Heart left ventricle (tissue), 16 donors: Measurements from ENCODE around the gene PROSER3. TPM values are rescaled to one million over a fixed set of nuclear protein-coding genes. Genes with fewer than 3 reads are reported as not detected.

Experiments
- ATAC-seq, 4 donors: fragments of 200-7000 bp; cut with Tn5 transposase; one replicate each; pipeline ENCODE4 v1.9.1; 2020 to 2022; ENCODE audit warnings: moderate library complexity in 4 of 4, mild to moderate bottlenecking in 3 of 4, moderate number of reproducible peaks in 1 of 4
- DNase-seq, 5 donors: peaks; one replicate each; pipeline ENCODE4 v3.0.0-alpha.2; 2020
- H3K27ac ChIP-seq, 12 donors: fragments of 200-600 bp; sonication (generic) in 4 of 12; one replicate each; pipeline versions ENCODE4 v1.5.0 to v1.8.0; 2016 to 2022; ENCODE audit warnings: mild to moderate bottlenecking in 2 of 12
- H3K27me3 ChIP-seq, 9 donors: fragments of 200-600 bp; sonication (generic) in 2 of 9; one replicate each; pipeline versions ENCODE4 v1.5.1 to v1.8.0; 2016 to 2022; ENCODE audit warnings: mild to moderate bottlenecking in 3 of 9
- H3K36me3 ChIP-seq, 9 donors: fragments of 200-600 bp; sonication (generic) in 2 of 9; one replicate each; pipeline versions ENCODE4 v1.5.0 to v1.8.0; 2018 to 2022; ENCODE audit warnings: mild to moderate bottlenecking in 2 of 9
- H3K4me1 ChIP-seq, 12 donors: fragments of 200-600 bp; sonication (generic) in 4 of 12; one replicate each; pipeline versions ENCODE4 v1.5.0 to v1.8.0; 2016 to 2022; ENCODE audit warnings: mild to moderate bottlenecking in 3 of 12
- H3K4me3 ChIP-seq, 12 donors: fragments of 200-600 bp; sonication (generic) in 4 of 12; one replicate each; pipeline versions ENCODE4 v1.5.0 to v1.8.0; 2017 to 2022; ENCODE audit warnings: mild to moderate bottlenecking in 9 of 12, moderate library complexity in 4 of 12
- H3K9me3 ChIP-seq, 12 donors: fragments of 200-600 bp; sonication (generic) in 4 of 12; one replicate each; pipeline versions ENCODE4 v1.5.0 to v1.8.0; 2016 to 2022; ENCODE audit warnings: mild to moderate bottlenecking in 1 of 12
- POLR2A ChIP-seq, 2 donors: fragments of 450-650 bp; IDR thresholded peaks; one replicate each; pipeline ENCODE4 v1.6.1; 2017; ENCODE audit warnings: antibody characterized with exemption in 2 of 2, mild to moderate bottlenecking in 2 of 2, moderate library complexity in 2 of 2
- WGBS, 4 donors: extraction: QIAGEN DNeasy Blood & Tissue Kit in 2 of 4; methylation state at CpG; one replicate each; pipeline versions ENCODE4 v1.1.5 to v1.1.7; 2013 to 2018; 5-methylcytosine and 5-hydroxymethylcytosine counted together
- intact Hi-C, 10 donors: fragments of 100-400 bp; cut with DNase I; formaldehyde crosslinking; loops; one replicate each; pipeline versions ENCODE4 v1.11.1 to v1.14.2; 2022
- polyA plus RNA-seq, 2 donors: library from polyadenylated mRNA; stranded (reverse); fragments of 200-250 nt; gene quantifications; one replicate each; pipeline ENCODE4 v1.2.3, GENCODE V29; 2013
- total RNA-seq, 9 donors: library from RNA; depleted of rRNA in 2 of 9; stranded (reverse); fragments of >200 nt in 2 of 9; fragmentation: NEBNext Ultra II Directional in 3 of 9; extraction: Animal tissue kit (Norgen Biotek cat#: 25700) in 3 of 9; gene quantifications; one replicate each; pipeline versions ENCODE4 v1.1.0 to v1.2.4, GENCODE V29; 2016 to 2023
- TF ChIP-seq, protein P1 (sequence below), 12 donors: fragments of 200-600 bp; sonication (generic) in 4 of 12; IDR thresholded peaks; one replicate each; pipeline versions ENCODE4 v1.5.0 to v1.8.0; 2018 to 2022; ENCODE audit warnings: antibody characterized with exemption in 12 of 12, mild to moderate bottlenecking in 5 of 12
- donor health status: ischemic (EF 13 %, LVEDD 7.1; RV severe dilation, severe dysfunction).
- donor health status: healthy with polysubstance abuse.
- donor health status: DM: no; HTN: yes; CAD: no.
- donor health status: DM: no; HTN: no; CAD: no.
- donor health status: ischemic (EF 25% LVEDD 6.9; RV normal size, moderate dysfunction).
- donor health status: ischemic (EF 25% LVEDD 5.7; RV mildly dilated, moderate dysfunction).
- donor health status: healthy.
- donor health status: DM: yes; HTN: yes; CAD: no.
- donor health status: ischemic (EF 35%, LVEDD 5.7; RV mildly dilated, moderate dysfunction).
- donor health status: nonischemic (EF 11% LVEDD 7.7; RV severe dilation, severe dysfunction).
- donor health status: DM: yes; HTN: yes; CAD: no.
- donor health status: PGD.
- donor health status: ischemic (EF 29% LVEDD 5.4; RV normal size, mild dysfunction).
- donor health status: nonischemic (EF 23%, LVEDD 6.1; RV moderate dilation, normal function).

PROSER3 gene
- total and polyA plus RNA-seq, 11 donors: 1.9 to 19.7 (median 9.7) TPM

DNA sequence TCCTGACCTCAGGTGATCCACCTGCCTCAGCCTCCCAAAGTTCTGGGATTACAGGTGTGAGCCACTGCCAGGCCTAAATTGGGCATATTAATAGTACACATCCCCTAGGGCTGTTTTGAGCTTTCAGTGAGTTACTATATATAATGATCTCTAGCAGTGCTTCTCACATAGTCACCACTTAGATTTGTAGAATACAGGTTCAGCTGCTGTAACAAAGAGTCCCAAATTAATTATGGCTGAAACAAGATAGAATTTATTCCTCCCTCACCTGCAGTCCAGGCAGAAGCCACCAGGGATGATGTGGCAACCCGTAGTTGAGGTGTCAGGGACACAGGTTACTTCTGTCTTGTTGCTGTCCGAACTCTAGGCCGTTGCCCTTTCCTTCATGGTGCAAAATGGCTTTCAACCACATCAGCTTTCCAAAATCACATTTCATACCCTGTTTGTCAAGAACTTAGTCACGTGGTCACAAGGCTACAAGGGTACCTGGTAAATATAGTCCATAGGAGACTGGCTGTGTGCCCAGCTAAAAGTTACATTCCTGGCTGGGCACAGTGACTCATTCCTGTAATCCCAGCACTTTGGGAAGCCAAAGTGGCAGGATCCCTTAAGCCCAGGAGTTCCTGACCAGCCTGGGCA, 2.9 kb downstream of the PROSER3 start:
- H3K4me3 ChIP-seq: no peak overlapping the region
- ATAC-seq: no peak
- no peaks in the 10 kb centered on the region for H3K27me3 ChIP-seq
- intact Hi-C loops: no loop called here
- no peak for TF ChIP-seq POLR2A (IDR thresholded peaks at IDR 0.05)
- TF ChIP-seq, protein P1, sequence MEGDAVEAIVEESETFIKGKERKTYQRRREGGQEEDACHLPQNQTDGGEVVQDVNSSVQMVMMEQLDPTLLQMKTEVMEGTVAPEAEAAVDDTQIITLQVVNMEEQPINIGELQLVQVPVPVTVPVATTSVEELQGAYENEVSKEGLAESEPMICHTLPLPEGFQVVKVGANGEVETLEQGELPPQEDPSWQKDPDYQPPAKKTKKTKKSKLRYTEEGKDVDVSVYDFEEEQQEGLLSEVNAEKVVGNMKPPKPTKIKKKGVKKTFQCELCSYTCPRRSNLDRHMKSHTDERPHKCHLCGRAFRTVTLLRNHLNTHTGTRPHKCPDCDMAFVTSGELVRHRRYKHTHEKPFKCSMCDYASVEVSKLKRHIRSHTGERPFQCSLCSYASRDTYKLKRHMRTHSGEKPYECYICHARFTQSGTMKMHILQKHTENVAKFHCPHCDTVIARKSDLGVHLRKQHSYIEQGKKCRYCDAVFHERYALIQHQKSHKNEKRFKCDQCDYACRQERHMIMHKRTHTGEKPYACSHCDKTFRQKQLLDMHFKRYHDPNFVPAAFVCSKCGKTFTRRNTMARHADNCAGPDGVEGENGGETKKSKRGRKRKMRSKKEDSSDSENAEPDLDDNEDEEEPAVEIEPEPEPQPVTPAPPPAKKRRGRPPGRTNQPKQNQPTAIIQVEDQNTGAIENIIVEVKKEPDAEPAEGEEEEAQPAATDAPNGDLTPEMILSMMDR (IDR thresholded peaks at IDR 0.05): no peak
- H3K9me3 ChIP-seq: no peaks in the 10 kb centered on the region
- peak overlapping the region in 1 of 12 donors; percentile 47 for H3K27ac ChIP-seq
- peaks cover 0 to 35% (median 25%) of the 10 kb centered on the region in 12 donors for H3K4me1 ChIP-seq
- 85 to 90% (median 88%) methylated on average over 4 of the region's 4 CpGs for WGBS, 4 donors
- peaks cover 0 to 46% (median 33%) of the 10 kb centered on the region in 9 donors for H3K36me3 ChIP-seq
- DNase-seq: peak in 1 of 5 donors; percentile 49

DNA sequence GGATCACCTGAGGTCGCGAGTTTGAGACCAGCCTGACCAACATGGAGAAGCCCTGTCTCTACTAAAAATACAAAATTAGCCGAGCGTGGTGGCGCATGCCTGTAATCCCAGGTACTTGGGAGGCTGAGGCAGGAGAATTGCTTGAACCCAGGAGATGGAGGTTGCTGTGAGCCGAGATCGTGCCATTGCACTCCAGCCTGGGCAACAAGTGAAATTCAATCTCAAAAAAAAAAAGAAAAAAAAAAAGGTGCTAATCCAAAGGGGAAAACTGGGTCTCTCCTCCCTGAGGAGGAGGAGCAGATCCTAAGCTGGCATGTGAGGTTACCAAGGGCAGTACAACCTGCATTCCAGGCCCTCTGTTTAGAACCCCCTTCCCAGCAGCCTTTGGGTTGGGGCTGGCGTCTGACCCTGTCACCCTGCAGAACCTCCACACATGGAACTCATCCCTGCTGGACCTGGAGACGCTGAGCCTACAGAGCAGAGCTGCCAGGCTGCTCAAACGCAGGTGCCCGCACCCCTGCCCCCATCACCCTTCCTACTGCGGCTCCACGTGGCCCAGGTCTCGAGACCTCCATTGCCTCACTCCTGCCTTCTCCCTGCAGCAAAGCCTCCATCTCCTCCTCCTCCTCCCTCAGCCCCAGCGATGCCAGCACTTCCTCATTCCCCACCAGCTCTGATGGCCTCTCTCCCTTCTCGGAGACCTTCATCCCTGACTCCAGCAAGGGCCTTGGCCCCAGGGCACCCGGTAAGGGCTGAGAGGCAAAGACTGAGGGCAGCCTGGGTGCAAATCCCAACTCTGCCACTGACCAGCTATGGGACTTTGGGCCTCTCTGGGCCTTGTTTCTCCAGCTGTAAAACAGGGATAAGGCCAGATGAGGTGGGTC, 6.7 kb downstream of the PROSER3 start:
- peaks cover 0 to 55% (median 33%) of the 10 kb centered on the region in 9 donors for H3K36me3 ChIP-seq
- no peak overlapping the region for H3K4me3 ChIP-seq
- H3K27ac ChIP-seq: no peak overlapping the region
- ATAC-seq (no peak), DNase-seq (peak in 1 of 5 donors; percentile 13)
- no peaks in the 10 kb centered on the region for H3K9me3 ChIP-seq
- intact Hi-C loops: no loop called here
- peaks cover 0 to 11% (median 0%) of the 10 kb centered on the region in 12 donors for H3K4me1 ChIP-seq
- TF ChIP-seq POLR2A (IDR thresholded peaks at IDR 0.05): no peak
- TF ChIP-seq, protein P1 (IDR thresholded peaks at IDR 0.05): no peak
- 92 to 97% (median 95%) methylated on average over 17 of the region's 17 CpGs for WGBS, 4 donors
- H3K27me3 ChIP-seq: no peaks in the 10 kb centered on the region

DNA sequence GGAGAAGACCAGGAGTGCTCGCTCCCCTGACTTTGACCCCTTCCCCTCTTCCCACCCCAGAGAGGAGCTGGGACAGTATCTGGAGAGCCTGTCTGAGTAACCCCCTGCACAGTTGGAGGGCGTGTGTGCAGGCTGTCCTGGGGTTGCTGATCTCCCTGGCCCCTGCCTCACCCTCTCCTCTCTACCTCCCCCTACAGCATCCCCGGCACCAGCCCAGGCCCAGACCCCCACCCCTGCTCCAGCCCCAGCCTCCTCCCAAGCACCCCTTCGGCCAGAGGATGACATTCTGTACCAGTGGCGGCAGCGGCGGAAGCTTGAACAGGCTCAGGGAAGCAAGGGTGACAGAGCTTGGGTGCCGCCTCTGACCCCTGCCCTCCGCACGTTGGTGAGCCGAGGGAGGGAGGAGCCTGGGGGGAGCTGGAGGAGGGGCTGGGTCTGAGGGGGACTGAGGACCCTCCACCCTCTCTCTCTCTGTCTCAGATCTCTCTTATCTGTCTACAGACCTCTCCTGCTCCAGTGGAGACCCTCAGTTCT, 8.7 kb downstream of the PROSER3 start:
- peak in 1 of 5 donors; percentile 25 for DNase-seq
- no peaks in the 10 kb centered on the region for H3K27me3 ChIP-seq
- H3K4me1 ChIP-seq: peaks cover 0 to 6% (median 0%) of the 10 kb centered on the region in 12 donors
- H3K27ac ChIP-seq: no peak overlapping the region
- TF ChIP-seq, protein P1 (IDR thresholded peaks at IDR 0.05): no peak
- TF ChIP-seq POLR2A (IDR thresholded peaks at IDR 0.05): no peak
- no peaks in the 10 kb centered on the region for H3K9me3 ChIP-seq
- intact Hi-C loops: no loop called here
- peaks cover 0 to 52% (median 33%) of the 10 kb centered on the region in 9 donors for H3K36me3 ChIP-seq
- no peak overlapping the region for H3K4me3 ChIP-seq
- 83 to 93% (median 90%) methylated on average over 5 to 11 of the region's 11 CpGs for WGBS, 4 donors
- ATAC-seq: peak; percentile 5 to 14 (median 8)
